GM13977 (cell line): ENCODE data around the gene TNC.

Experiments used
- DNase-seq: peaks from one replicate; pipeline ENCODE4 v3.0.0; 2012; ENCODE audit warnings: low spot score
- in situ Hi-C: fragments of 300-500 bp; cut with MboI; formaldehyde crosslinking; loops from one replicate; pipeline ENCODE4 v1.12.0; 2022; ENCODE audit warnings: low sequenced_read_pairs, low pct_unique_long_range_greater_than_20kb, mixed read lengths, inconsistent platforms; ENCODE audit not compliant: unreplicated experiment
- TF ChIP-seq, protein P1 (sequence below): IDR thresholded peaks from 2 replicates; pipeline ENCODE4 v1.5.1; 2012; ENCODE audit warnings: mild to moderate bottlenecking, control low read depth; ENCODE audit not compliant: insufficient read depth; ENCODE audit errors: extremely low read depth, missing control alignments

TNC gene

DNA sequence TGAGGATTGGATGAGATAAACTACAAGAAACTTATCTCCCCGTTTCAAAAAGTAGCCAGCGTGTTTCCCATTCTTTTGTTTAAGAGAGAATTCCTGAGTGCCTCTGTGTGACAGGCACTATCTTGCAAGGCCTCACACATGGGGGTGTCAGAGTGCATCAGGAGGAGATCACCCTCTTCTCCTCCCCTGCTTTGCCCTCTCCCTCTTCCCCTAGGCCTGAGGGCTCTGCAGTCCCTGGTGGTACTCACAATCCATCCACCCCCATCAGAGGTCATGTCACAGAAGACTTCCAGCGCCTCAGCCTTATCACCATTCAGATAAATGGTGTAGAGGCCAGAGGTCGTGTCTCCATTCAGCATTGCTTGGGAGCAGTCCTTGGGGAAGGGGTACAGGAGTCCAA, 88.0 kb downstream of the TNC start:
- DNase-seq = no peak
- TF ChIP-seq, protein P1, sequence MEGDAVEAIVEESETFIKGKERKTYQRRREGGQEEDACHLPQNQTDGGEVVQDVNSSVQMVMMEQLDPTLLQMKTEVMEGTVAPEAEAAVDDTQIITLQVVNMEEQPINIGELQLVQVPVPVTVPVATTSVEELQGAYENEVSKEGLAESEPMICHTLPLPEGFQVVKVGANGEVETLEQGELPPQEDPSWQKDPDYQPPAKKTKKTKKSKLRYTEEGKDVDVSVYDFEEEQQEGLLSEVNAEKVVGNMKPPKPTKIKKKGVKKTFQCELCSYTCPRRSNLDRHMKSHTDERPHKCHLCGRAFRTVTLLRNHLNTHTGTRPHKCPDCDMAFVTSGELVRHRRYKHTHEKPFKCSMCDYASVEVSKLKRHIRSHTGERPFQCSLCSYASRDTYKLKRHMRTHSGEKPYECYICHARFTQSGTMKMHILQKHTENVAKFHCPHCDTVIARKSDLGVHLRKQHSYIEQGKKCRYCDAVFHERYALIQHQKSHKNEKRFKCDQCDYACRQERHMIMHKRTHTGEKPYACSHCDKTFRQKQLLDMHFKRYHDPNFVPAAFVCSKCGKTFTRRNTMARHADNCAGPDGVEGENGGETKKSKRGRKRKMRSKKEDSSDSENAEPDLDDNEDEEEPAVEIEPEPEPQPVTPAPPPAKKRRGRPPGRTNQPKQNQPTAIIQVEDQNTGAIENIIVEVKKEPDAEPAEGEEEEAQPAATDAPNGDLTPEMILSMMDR = no peak
- in situ Hi-C loops = no loop called here

DNA sequence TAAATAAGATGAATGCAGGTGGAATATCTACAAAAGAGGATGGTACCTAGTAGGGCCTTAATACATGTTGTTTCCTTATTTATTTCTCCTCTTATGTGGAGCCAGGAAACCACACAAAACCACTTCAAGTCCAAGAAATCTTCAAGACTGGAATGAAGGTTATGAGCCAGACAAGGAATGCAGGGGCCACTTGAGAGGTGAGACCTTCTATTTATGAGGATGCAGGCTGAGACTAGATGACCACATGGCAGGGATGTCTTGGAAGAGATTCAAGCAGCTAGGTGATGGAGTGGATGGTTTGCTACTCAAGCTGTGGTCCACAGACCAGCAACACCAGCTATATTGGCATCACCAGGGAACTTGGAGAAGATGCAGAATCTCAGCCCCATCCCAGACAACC, 92.2 kb downstream of the TNC start:
- TF ChIP-seq, protein P1 = no peak
- in situ Hi-C loops = no loop called here
- DNase-seq = no peak

DNA sequence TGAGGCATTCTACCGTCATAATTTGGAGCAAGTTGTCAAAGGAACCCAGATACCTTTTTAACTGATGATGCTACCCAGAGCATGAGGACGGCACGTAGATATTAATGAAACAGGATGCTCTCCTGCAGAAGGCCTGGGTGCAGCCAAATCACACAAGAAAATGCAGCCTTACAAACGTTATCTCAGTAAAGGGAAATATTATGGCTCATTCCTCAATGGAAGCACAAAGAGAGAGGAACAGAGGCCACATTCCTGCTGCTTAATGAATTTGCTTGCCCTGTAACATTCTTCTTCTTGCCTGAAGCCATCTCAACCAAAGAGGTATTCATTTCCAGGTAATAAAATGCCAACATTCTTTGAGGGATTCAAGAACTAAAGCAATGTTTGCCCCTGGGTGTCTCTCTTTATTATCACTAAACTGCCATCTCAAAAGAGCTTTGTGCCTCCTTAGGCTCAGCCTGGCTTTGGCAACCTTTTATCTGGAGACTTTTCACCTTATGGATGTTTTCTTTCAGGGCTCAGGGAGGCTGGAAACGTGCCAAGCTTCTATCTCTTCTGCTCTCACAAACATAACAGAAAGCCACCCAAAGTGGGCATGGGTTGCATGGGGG, 92.9 kb downstream of the TNC start:
- TF ChIP-seq, protein P1 = no peak
- in situ Hi-C loops = loop anchor here (25.0 kb wide), 1 partner anchor 613 kb away; no protein-coding TSS in a partner anchor
- no peak for DNase-seq

DNA sequence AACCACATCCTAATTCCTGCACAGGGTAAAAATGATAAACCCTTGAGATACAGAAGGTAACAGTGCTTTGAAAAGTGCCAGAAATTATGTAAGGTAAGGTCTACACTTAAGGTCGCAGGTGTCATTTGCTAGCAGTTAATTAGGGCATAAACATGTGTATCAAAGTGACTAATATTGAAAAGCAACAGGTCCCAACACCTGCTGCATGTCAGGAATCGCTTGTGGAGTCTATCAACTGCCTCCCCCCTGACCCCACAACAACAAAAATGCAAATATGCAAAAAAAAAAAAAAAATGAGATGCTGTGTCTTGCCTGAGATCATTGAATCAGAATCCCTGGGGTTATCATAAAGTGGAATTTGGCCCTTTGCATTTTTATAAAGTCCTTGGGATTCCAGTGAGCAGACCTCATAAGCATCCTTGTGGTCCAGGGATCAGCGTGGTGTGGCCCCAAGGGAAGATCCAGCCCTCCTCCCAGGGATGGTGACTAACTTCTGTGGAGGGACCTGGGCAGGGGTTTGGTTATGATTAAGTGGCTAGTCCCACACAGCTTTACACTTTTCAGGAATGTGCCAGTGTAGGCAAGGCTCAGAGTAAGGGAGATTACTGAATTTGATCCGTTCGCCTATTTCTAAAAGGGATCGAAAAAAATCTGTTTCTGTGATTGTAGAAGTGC, 95.1 kb downstream of the TNC start:
- TF ChIP-seq, protein P1 = no peak
- no peak for DNase-seq
- in situ Hi-C loops = loop anchor here (25.0 kb wide), 1 partner anchor 611 kb away; no protein-coding TSS in a partner anchor

DNA sequence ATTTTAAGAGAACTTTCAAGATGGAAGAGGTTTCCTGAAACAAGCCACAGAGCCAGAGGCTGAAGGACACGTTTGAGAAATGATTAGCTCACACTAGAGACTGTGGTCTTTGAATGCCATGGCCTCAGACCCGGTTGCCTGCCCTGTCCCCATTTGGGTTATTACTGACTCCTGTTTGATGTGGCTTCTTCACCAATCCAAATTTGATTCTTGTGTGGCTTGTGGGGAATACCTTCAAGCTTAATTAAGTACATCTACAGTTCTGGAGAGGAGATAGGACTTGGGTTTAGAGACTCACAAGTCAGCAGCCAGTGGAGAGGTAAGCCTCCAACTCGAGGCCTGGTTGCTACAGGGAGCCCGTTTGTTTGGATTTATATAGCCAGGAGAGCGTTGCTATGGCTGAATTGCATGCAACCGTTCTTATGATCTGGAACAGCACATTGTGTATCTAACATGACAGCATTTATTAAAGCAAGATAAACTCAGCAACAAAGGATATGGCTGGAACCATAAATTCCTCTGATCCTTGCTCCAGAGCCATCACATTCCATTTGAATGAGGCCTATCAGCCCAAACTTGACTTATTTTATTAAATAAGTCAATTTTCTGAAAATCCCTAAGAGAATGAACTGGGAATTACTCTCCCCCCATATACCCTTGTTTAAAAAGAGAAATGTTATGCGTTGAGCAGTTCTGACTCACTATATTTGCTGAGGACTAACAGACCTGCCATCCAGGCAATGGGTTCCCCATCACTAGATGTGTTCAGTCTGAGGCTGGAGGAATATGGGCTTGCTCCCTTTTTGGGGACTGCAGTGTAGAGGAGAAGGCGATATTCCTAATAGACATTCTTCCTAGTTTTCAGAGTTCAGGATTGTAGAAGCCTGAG, 99.2 kb downstream of the TNC start:
- in situ Hi-C loops = loop anchor here (25.0 kb wide), 1 partner anchor 606 kb away; no protein-coding TSS in a partner anchor
- no peak for DNase-seq
- TF ChIP-seq, protein P1 = no peak

DNA sequence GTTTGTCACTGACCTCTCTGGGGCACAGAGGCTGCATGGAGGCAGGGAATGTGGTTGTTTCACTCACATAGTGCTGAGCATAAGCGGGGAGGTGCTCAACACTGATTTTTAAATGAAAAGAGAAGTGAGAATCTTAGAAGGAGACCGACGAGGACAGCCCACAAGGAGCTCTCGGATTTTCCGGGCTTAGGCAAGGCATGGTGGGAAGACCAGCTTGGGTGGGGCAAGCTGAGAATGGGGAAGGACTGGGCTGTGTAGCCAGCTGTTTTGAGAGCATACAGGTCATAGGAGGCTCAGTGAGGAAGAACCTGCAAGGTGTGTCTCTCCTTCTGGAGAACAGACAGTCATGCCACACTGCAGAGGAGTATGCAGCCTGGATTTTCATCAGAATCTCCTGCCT, 101.6 kb downstream of the TNC start:
- TF ChIP-seq, protein P1 = no peak
- DNase-seq = no peak
- in situ Hi-C loops = loop anchor here (25.0 kb wide), 1 partner anchor 604 kb away; no protein-coding TSS in a partner anchor
